ENCODE data around the gene RPS6KB2. TPM values are rescaled to one million over a fixed set of nuclear protein-coding genes. Genes with fewer than 3 reads are reported as not detected.

RPS6KB2 gene
- total RNA-seq, 1 donor from 2014 or later: 53.8 TPM

GRCh38 chr11:67436459-67437081 is 8.3 kb downstream of the RPS6KB2 start:
- Mint-ChIP-seq H3K4me3 (ENCODE audit: low read depth) (no peak overlapping the region), H3K27ac (no peak overlapping the region), H3K36me3 (ENCODE audit: insufficient read depth) (peaks cover 3% of the 10 kb centered on the region), H3K27me3 (no peaks in the 10 kb centered on the region), H3K4me1 (ENCODE audit: low read depth) (no peaks in the 10 kb centered on the region), H3K9me3 (ENCODE audit: low read depth) (no peaks in the 10 kb centered on the region)
- DNase-seq (ENCODE audit: low spot score, unreplicated experiment): no peak
- no peak for TF ChIP-seq CTCF (IDR thresholded peaks at IDR 0.05; ENCODE audit: unreplicated experiment)

GRCh38 chr11:67437082-67437808 is 9.0 kb downstream of the RPS6KB2 start, which contains the start of gene PTPRCAP:
Gene PTPRCAP (minus strand): TSS chr11:67437682. CDS start chr11:67437619, 63 bp downstream.
- Mint-ChIP-seq H3K27me3 (no peaks in the 10 kb centered on the region), H3K27ac (no peak within 1 kb of the TSS), H3K4me1 (ENCODE audit: low read depth) (no peaks in the 10 kb centered on the region), H3K9me3 (ENCODE audit: low read depth) (no peaks in the 10 kb centered on the region), H3K4me3 (ENCODE audit: low read depth) (no peak within 1 kb of the TSS), H3K36me3 (ENCODE audit: insufficient read depth) (no peaks in the 10 kb centered on the region)
- DNase-seq (ENCODE audit: low spot score, unreplicated experiment): no peak
- TF ChIP-seq CTCF (IDR thresholded peaks at IDR 0.05; ENCODE audit: unreplicated experiment): no peak

- H3K27ac Mint-ChIP-seq: no peak overlapping the region
- H3K9me3 Mint-ChIP-seq (ENCODE audit: low read depth): no peaks in the 10 kb centered on the region
- H3K27me3 Mint-ChIP-seq: no peaks in the 10 kb centered on the region
- no peaks in the 10 kb centered on the region for H3K36me3 Mint-ChIP-seq (ENCODE audit: insufficient read depth)
- no peak for TF ChIP-seq CTCF (IDR thresholded peaks at IDR 0.05; ENCODE audit: unreplicated experiment)
- no peak for DNase-seq (ENCODE audit: low spot score, unreplicated experiment)
- peaks cover 2% of the 10 kb centered on the region for H3K4me1 Mint-ChIP-seq (ENCODE audit: low read depth)
- no peak overlapping the region for H3K4me3 Mint-ChIP-seq (ENCODE audit: low read depth)
Measured at GRCh38 chr11:67437809-67438157, 9.5 kb downstream of the RPS6KB2 start.

- Mint-ChIP-seq H3K36me3 (ENCODE audit: insufficient read depth) (no peaks in the 10 kb centered on the region), H3K27ac (no peak overlapping the region), H3K27me3 (no peaks in the 10 kb centered on the region), H3K4me1 (ENCODE audit: low read depth) (peaks cover 2% of the 10 kb centered on the region), H3K9me3 (ENCODE audit: low read depth) (no peaks in the 10 kb centered on the region), H3K4me3 (ENCODE audit: low read depth) (no peak overlapping the region)
- DNase-seq (ENCODE audit: low spot score, unreplicated experiment): no peak
- no peak for TF ChIP-seq CTCF (IDR thresholded peaks at IDR 0.05; ENCODE audit: unreplicated experiment)
Measured at GRCh38 chr11:67438158-67438902, 10.0 kb downstream of the RPS6KB2 start.
